Astrocyte of the spinal cord (primary cell): Measurements from ENCODE around the gene ELMO2.

ENCODE experiments used
- DNase-seq: peaks from one replicate; pipeline ENCODE4 v3.0.0; 2011; ENCODE audit warnings: low read depth, low spot score
- H3K4me3 ChIP-seq: 2 replicates; pipeline ENCODE4 v1.5.1; 2011; ENCODE audit warnings: low read depth, mild to moderate bottlenecking, low read length, moderate library complexity
- in situ Hi-C: cut with HindIII; loops from 2 replicates; pipeline ENCODE4 v1.10.0; 2017; ENCODE audit warnings: low sequenced_read_pairs
- TF ChIP-seq, protein P1 (sequence below): IDR thresholded peaks from 2 replicates; pipeline ENCODE4 v1.5.1; 2012; ENCODE audit warnings: low read depth, mild to moderate bottlenecking, low read length, inconsistent platforms

The ELMO2 gene

GRCh38 chr20:46344488-46345162 is 61.8 kb downstream of the ELMO2 start:
- no peak overlapping the region for H3K4me3 ChIP-seq
- DNase-seq = no peak
- TF ChIP-seq, protein P1, sequence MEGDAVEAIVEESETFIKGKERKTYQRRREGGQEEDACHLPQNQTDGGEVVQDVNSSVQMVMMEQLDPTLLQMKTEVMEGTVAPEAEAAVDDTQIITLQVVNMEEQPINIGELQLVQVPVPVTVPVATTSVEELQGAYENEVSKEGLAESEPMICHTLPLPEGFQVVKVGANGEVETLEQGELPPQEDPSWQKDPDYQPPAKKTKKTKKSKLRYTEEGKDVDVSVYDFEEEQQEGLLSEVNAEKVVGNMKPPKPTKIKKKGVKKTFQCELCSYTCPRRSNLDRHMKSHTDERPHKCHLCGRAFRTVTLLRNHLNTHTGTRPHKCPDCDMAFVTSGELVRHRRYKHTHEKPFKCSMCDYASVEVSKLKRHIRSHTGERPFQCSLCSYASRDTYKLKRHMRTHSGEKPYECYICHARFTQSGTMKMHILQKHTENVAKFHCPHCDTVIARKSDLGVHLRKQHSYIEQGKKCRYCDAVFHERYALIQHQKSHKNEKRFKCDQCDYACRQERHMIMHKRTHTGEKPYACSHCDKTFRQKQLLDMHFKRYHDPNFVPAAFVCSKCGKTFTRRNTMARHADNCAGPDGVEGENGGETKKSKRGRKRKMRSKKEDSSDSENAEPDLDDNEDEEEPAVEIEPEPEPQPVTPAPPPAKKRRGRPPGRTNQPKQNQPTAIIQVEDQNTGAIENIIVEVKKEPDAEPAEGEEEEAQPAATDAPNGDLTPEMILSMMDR = no peak
- in situ Hi-C loops = no loop called here

- TF ChIP-seq, protein P1 = no peak
- in situ Hi-C loops = no loop called here
- no peak for DNase-seq
- no peak overlapping the region for H3K4me3 ChIP-seq
Observed at GRCh38 chr20:46343975-46344357, 62.4 kb downstream of the ELMO2 start.

DNA sequence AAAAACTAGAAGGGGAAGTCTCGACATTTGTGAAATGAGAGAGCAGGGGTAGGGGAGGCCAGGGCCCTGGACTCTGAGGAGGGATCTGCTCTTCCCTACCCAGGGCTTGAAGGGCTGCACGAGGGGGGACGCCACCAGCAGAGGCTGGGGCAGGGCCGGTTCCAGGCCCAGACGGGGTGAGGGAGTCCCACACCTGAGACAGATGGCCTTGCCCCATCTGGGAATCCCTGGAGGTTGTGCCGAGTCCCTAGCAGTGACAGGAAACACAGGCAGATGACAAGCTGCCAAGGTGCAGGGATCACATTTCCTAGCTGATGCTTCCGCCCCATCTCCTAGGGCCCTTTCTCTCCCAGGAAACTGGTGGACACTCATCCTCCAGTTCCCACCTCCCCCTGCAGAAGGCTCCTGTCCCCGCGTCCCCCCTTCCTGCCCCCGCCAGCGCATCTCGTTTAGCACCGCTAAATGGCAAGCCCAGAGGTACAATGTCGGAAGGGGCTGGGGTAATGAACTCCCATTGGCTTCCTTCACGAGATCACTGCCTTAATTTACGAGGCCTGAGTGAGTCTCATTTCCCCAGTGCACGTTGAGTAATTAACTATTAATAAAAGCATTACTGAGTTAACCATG is 63.0 kb downstream of the ELMO2 start:
- TF ChIP-seq, protein P1 = no peak
- no peak overlapping the region for H3K4me3 ChIP-seq
- in situ Hi-C loops = no loop called here
- DNase-seq = no peak

DNA sequence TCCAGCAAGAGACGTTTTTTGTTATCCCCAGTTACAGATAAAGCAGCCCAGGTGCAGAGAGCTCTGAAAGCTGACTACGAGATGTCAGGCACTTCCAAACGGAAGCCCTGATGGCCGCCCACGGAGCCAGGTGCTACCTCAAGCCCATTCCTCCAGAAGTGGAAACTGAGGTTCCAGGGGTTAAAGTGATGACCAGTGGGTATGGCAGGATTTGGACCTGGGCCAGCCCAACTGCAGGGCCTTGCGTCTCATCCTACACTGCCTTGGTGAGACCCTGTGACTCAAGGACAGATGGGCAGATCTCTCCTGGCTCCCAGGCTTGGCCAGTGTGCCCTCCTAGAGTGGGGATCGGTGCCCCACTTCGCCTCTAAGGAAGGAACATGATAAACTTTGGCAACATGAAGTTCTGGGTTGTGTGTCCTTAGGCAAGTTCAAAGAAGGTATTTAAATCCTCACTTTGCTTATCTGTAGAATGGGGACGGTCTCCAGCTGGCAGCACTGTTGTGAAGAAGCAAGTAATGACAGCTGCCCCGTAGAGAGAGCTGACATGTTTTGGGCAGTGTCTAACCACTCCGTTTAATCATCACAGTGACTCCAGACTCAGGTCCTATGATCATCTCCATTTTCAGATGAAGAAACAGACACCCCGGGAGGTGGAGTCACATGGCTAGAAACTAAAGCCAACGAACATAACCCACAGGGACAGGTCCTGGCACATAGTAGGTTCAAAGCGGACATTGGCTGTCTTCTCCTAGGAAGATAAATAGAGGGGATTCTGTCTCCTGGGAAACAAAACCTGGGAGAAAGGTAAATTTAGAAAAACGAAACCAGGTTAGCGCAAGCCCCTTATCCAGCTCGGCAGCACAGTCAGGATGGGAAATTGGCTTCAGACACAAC is 63.7 kb downstream of the ELMO2 start:
- H3K4me3 ChIP-seq = no peak overlapping the region
- TF ChIP-seq, protein P1 = no peak
- DNase-seq = no peak
- in situ Hi-C loops = no loop called here

- TF ChIP-seq, protein P1 = no peak
- in situ Hi-C loops = no loop called here
- no peak overlapping the region for H3K4me3 ChIP-seq
- DNase-seq = no peak
Observed at GRCh38 chr20:46342010-46342378, 64.4 kb downstream of the ELMO2 start.

GRCh38 chr20:46341074-46342009 is 65.1 kb downstream of the ELMO2 start:
- in situ Hi-C loops = no loop called here
- DNase-seq = no peak
- no peak overlapping the region for H3K4me3 ChIP-seq
- TF ChIP-seq, protein P1 = no peak
